GM21447 (cell line): Measurements from ENCODE around the gene CTXND2.

Experiments used
- ATAC-seq: cut with Tn5 transposase; IDR thresholded peaks from one replicate; pipeline ENCODE4 v1.9.1; 2021; ENCODE audit not compliant: unreplicated experiment

CTXND2 gene

GRCh38 chr1:150957666-150958065, 70.7 kb downstream of the CTXND2 start:
- ATAC-seq = no peak

GRCh38 chr1:150960646-150961045, 73.7 kb downstream of the CTXND2 start:
- no peak for ATAC-seq

GRCh38 chr1:150961756-150962155, 74.8 kb downstream of the CTXND2 start:
- no peak for ATAC-seq
